T-helper 9 cell (primary cell): ENCODE measurements around the gene GALNT18.
"Not testable (repeated sequence)": the region's sequence is repeated elsewhere in the genome, so short reads cannot be mapped to it uniquely, and the experiment has no call there.

Source experiments
- DNase-seq: peaks from one replicate; pipeline ENCODE4 v3.0.0-alpha.2; 2020

GALNT18 gene

GRCh38 chr11:11380340-11380739, 241.5 kb downstream of the GALNT18 start:
- DNase-seq, result no peak

GRCh38 chr11:11379661-11380060, 242.1 kb downstream of the GALNT18 start:
- DNase-seq, result no peak

GRCh38 chr11:11378184-11378940, 243.4 kb downstream of the GALNT18 start:
- no peak for DNase-seq

DNA sequence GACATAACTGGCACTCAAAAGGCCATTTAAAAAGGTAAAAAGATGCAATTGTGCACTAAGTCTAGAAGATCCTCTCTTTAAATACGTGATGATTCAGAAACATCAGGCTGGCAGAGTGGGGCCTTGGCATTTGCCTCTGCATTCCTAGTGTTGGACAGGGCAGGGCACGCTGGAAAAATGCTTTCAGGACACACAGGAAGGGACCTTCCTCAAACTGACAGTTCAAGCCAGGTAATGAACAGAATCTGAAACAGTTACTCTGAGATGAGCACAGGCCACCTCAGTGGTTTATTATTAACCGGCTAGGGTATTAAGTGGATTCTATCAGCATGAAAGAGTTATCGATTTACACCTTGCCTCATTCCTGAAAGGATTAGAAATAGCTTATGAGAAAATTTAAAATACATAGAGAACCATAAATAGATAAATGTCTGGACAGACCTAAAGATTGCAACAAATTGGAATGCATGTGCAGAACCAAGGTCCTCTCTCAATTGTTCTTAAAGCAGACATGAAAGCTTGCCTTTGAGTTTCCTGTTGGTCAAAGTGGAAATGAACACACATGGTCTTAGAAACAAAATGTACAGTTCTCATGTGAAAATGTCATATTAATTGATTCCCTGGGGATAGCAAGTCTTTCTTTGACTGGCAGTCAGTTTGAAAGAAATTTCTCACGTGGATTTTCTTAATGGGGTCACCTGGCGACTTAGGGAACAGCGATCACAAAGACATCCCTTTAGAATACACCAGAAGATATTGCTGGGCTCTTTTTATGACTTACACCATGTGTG, 247.3 kb downstream of the GALNT18 start:
- no peak for DNase-seq

DNA sequence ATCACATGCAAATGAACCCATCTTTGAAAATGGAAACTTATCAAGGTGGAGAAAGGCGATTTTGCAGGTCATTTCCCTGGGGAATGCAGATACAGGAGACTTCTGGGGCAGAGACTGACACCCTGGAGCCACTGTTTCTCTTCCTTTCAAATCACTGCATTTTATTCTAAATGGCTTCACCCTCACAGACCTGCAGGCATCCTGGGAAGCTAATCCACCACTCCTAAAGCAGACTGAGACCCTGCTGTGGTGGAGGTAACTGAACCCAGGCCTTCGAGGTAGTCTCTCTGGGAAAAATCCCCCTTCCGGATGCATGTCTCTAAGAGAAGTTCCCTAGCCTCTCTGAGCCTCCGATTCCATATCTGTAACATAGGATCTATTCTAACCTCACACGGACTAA, 247.9 kb downstream of the GALNT18 start:
- no peak for DNase-seq

- DNase-seq, result no peak
Measured at GRCh38 chr11:11372461-11372860, 249.3 kb downstream of the GALNT18 start.

GRCh38 chr11:11370962-11371303, 250.9 kb downstream of the GALNT18 start:
- no peak for DNase-seq

- no peak for DNase-seq
Measured at GRCh38 chr11:11370255-11370961, 251.4 kb downstream of the GALNT18 start.

GRCh38 chr11:11366793-11367192, 255.0 kb downstream of the GALNT18 start:
- DNase-seq, result no peak

DNA sequence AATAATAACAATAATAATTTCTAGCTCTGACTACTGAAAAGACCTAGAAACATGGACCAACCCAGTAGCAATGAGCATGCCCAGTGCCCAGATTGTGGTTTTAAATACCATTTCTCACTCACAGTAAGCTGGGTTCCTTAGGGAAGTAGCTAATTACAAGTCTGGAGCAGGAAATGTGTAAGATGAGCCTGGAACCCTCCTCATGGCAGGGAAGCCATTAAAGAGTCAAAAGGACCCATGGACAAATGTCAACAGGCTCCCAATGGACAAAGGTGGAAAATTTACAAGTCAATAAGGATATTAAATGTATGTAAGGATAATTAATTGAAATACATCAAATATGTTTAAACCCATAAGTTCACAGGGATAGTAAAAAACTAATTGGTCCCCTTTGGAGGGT, 258.1 kb downstream of the GALNT18 start:
- DNase-seq, result no peak

GRCh38 chr11:11359611-11360010, 262.2 kb downstream of the GALNT18 start:
- DNase-seq, result no peak

DNA sequence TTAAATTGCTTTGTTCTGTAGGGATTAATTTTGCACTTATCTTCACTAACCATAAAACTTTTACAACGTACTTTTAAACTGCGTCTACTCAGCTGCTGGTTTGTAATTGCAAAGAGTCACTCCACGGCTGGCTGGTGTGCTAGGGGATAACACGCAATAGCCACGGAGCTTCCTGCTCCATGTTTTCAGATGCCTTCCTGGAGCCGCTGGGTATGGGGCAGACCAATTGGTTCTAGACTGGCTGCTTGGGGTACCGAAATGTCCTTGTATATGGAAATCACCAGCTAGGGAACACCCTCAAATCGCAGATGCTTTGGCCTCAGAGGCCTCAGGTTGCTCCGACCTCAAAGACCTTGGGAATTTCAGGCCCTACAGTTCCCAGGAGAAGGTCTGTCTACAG, 265.0 kb downstream of the GALNT18 start:
- no peak for DNase-seq

GRCh38 chr11:11352878-11353277, 268.9 kb downstream of the GALNT18 start, which contains the start of gene CSNK2A3:
TSS of gene CSNK2A3 (minus strand) at chr11:11353250. CDS start at chr11:11353119, 131 bp downstream.
- not testable (repeated sequence) for DNase-seq

- not testable (repeated sequence) for DNase-seq
Measured at GRCh38 chr11:11351851-11352250, 270.0 kb downstream of the GALNT18 start.

GRCh38 chr11:11351042-11351586, 270.7 kb downstream of the GALNT18 start:
- DNase-seq, result no peak

- DNase-seq, result no peak
Measured at GRCh38 chr11:11349870-11350337, 271.9 kb downstream of the GALNT18 start.

- DNase-seq, result no peak
Measured at GRCh38 chr11:11349106-11349825, 272.5 kb downstream of the GALNT18 start.

DNA sequence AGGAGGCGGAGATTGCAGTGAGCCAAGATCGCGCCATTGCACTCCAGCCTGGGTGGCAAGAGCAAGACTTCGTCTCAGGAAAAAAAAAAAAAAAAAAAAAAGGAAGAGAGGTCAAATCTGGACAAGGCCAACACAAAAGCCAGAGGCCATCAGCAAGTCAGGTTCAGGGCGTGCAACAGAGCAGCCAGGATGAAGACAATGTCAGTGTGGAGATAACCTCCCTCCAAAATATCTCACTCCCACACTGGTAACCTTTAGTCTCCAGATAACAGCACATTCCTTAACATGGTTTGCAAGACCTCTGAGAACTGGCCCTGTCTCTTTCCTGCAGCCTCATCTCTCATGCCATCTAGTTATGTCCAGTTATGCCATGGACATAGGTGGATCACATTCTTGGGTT, 273.5 kb downstream of the GALNT18 start:
- DNase-seq, result no peak

- DNase-seq, result no peak
Measured at GRCh38 chr11:11347592-11347991, 274.2 kb downstream of the GALNT18 start.

- no peak for DNase-seq
Measured at GRCh38 chr11:11346303-11346702, 275.5 kb downstream of the GALNT18 start.

- DNase-seq, result no peak
Measured at GRCh38 chr11:11345099-11345498, 276.7 kb downstream of the GALNT18 start.

- DNase-seq, result no peak
Measured at GRCh38 chr11:11344045-11344444, 277.8 kb downstream of the GALNT18 start.
